ENCODE measurements around the gene SART3. TPM values are rescaled to one million over a fixed set of nuclear protein-coding genes. Genes with fewer than 3 reads are reported as not detected.
"Not testable (repeated sequence)": the region's sequence is repeated elsewhere in the genome, so short reads cannot be mapped to it uniquely, and the experiment has no call there.

Gene SART3
- polyA plus RNA-seq, 3 donors from 2014 or later, result 21.5 to 51.1 (median 30.5) TPM

- H3K9me3 Mint-ChIP-seq, result no peaks in the 10 kb centered on the region
- peaks cover 15 to 30% of the 10 kb centered on the region in 2 donors for H3K4me1 Mint-ChIP-seq
- no peaks in the 10 kb centered on the region for H3K36me3 Mint-ChIP-seq
- no peak overlapping the region for H3K27ac Mint-ChIP-seq
- no peak for DNase-seq
- peaks cover 6 to 10% (median 7%) of the 10 kb centered on the region in 3 donors for H3K27me3 Mint-ChIP-seq (ENCODE audit: low read depth in 3 of 3)
- H3K4me3 Mint-ChIP-seq, result no peak overlapping the region
Measured at GRCh38 chr12:108510836-108511235, 50.1 kb downstream of the SART3 start.

- Mint-ChIP-seq H3K4me3 (no peak overlapping the region), H3K36me3 (no peaks in the 10 kb centered on the region), H3K27me3 (ENCODE audit: low read depth in 3 of 3) (peaks cover 4 to 10% (median 6%) of the 10 kb centered on the region in 3 donors), H3K27ac (no peak overlapping the region), H3K4me1 (peaks cover 12 to 21% of the 10 kb centered on the region in 2 donors), H3K9me3 (peaks cover 0 to 4% (median 0%) of the 10 kb centered on the region in 6 donors)
- DNase-seq, result no peak
Measured at GRCh38 chr12:108509806-108510205, 51.2 kb downstream of the SART3 start.

- H3K27ac Mint-ChIP-seq, result no peak overlapping the region
- no peak overlapping the region for H3K4me3 Mint-ChIP-seq
- no peak for DNase-seq
- peaks cover 0 to 8% (median 7%) of the 10 kb centered on the region in 3 donors for H3K36me3 Mint-ChIP-seq
- H3K27me3 Mint-ChIP-seq (ENCODE audit: low read depth in 3 of 3), result peaks cover 4 to 9% (median 6%) of the 10 kb centered on the region in 3 donors
- peaks cover 5 to 15% (median 10%) of the 10 kb centered on the region in 6 donors for H3K9me3 Mint-ChIP-seq
- H3K4me1 Mint-ChIP-seq, result peaks cover 8 to 10% of the 10 kb centered on the region in 2 donors
Measured at GRCh38 chr12:108507971-108508642, 52.9 kb downstream of the SART3 start.

- H3K27ac Mint-ChIP-seq, result no peak overlapping the region
- H3K9me3 Mint-ChIP-seq, result peaks cover 13 to 23% (median 17%) of the 10 kb centered on the region in 6 donors
- no peak overlapping the region for H3K4me3 Mint-ChIP-seq
- H3K27me3 Mint-ChIP-seq (ENCODE audit: low read depth in 3 of 3), result peaks cover 9 to 13% (median 10%) of the 10 kb centered on the region in 3 donors
- no peaks in the 10 kb centered on the region for H3K4me1 Mint-ChIP-seq
- peaks cover 0 to 12% (median 7%) of the 10 kb centered on the region in 3 donors for H3K36me3 Mint-ChIP-seq
- DNase-seq, result no peak
Measured at GRCh38 chr12:108505129-108505528, 55.8 kb downstream of the SART3 start.

GRCh38 chr12:108502922-108503321 is 58.1 kb downstream of the SART3 start:
- Mint-ChIP-seq H3K9me3 (peaks cover 13 to 23% (median 17%) of the 10 kb centered on the region in 6 donors), H3K36me3 (peaks cover 0 to 12% (median 7%) of the 10 kb centered on the region in 3 donors), H3K27me3 (ENCODE audit: low read depth in 3 of 3) (peaks cover 11 to 21% (median 12%) of the 10 kb centered on the region in 3 donors), H3K4me3 (no peak overlapping the region), H3K4me1 (no peaks in the 10 kb centered on the region), H3K27ac (no peak overlapping the region)
- no peak for DNase-seq

- Mint-ChIP-seq H3K4me3 (no peak overlapping the region), H3K4me1 (no peaks in the 10 kb centered on the region), H3K36me3 (peaks cover 0 to 4% (median 0%) of the 10 kb centered on the region in 3 donors), H3K27me3 (ENCODE audit: low read depth in 3 of 3) (peaks cover 9 to 26% (median 12%) of the 10 kb centered on the region in 3 donors), H3K27ac (no peak overlapping the region), H3K9me3 (peaks cover 3 to 14% (median 8%) of the 10 kb centered on the region in 6 donors)
- DNase-seq, result no peak
Measured at GRCh38 chr12:108498136-108498535, 62.8 kb downstream of the SART3 start.

- no peaks in the 10 kb centered on the region for H3K4me1 Mint-ChIP-seq
- no peaks in the 10 kb centered on the region for H3K9me3 Mint-ChIP-seq
- H3K27me3 Mint-ChIP-seq (ENCODE audit: low read depth in 3 of 3), result peaks cover 2 to 17% (median 14%) of the 10 kb centered on the region in 3 donors
- H3K4me3 Mint-ChIP-seq, result no peak overlapping the region
- H3K36me3 Mint-ChIP-seq, result no peaks in the 10 kb centered on the region
- DNase-seq, result no peak
- no peak overlapping the region for H3K27ac Mint-ChIP-seq
Measured at GRCh38 chr12:108495823-108496579, 65.0 kb downstream of the SART3 start.

GRCh38 chr12:108495054-108495453 is 65.9 kb downstream of the SART3 start:
- Mint-ChIP-seq H3K36me3 (no peaks in the 10 kb centered on the region), H3K27ac (no peak overlapping the region), H3K27me3 (ENCODE audit: low read depth in 3 of 3) (peaks cover 2 to 22% (median 15%) of the 10 kb centered on the region in 3 donors), H3K9me3 (no peaks in the 10 kb centered on the region), H3K4me3 (no peak overlapping the region), H3K4me1 (no peaks in the 10 kb centered on the region)
- DNase-seq, result peak; percentile 38 to 54 (median 39)

GRCh38 chr12:108491256-108491655 is 69.7 kb downstream of the SART3 start:
- DNase-seq, result no peak
- H3K27me3 Mint-ChIP-seq (ENCODE audit: low read depth in 3 of 3), result peaks cover 3 to 25% (median 16%) of the 10 kb centered on the region in 3 donors
- H3K27ac Mint-ChIP-seq, result no peak overlapping the region
- H3K4me3 Mint-ChIP-seq, result no peak overlapping the region
- peaks cover 0 to 8% (median 2%) of the 10 kb centered on the region in 6 donors for H3K9me3 Mint-ChIP-seq
- H3K4me1 Mint-ChIP-seq, result no peaks in the 10 kb centered on the region
- no peaks in the 10 kb centered on the region for H3K36me3 Mint-ChIP-seq

- H3K4me3 Mint-ChIP-seq, H3K36me3 Mint-ChIP-seq, H3K4me1 Mint-ChIP-seq, H3K27ac Mint-ChIP-seq, H3K9me3 Mint-ChIP-seq, DNase-seq: not testable (repeated sequence)
- H3K27me3 Mint-ChIP-seq (ENCODE audit: low read depth in 3 of 3), result peaks cover 5 to 21% (median 10%) of the 10 kb centered on the region in 3 donors
Measured at GRCh38 chr12:108487029-108487428, 73.9 kb downstream of the SART3 start.

GRCh38 chr12:108485371-108485770 is 75.6 kb downstream of the SART3 start:
- H3K27ac Mint-ChIP-seq, DNase-seq, H3K36me3 Mint-ChIP-seq, H3K4me1 Mint-ChIP-seq, H3K4me3 Mint-ChIP-seq, H3K9me3 Mint-ChIP-seq: not testable (repeated sequence)
- H3K27me3 Mint-ChIP-seq (ENCODE audit: low read depth in 3 of 3), result peaks cover 5 to 17% (median 5%) of the 10 kb centered on the region in 3 donors

GRCh38 chr12:108484845-108485244 is 76.1 kb downstream of the SART3 start:
- H3K27ac Mint-ChIP-seq, result no peak overlapping the region
- no peak overlapping the region for H3K4me3 Mint-ChIP-seq
- no peaks in the 10 kb centered on the region for H3K36me3 Mint-ChIP-seq
- peaks cover 5 to 16% (median 7%) of the 10 kb centered on the region in 3 donors for H3K27me3 Mint-ChIP-seq (ENCODE audit: low read depth in 3 of 3)
- DNase-seq, result no peak
- no peaks in the 10 kb centered on the region for H3K4me1 Mint-ChIP-seq
- peaks cover 0 to 8% (median 2%) of the 10 kb centered on the region in 6 donors for H3K9me3 Mint-ChIP-seq

- Mint-ChIP-seq H3K27ac (no peak overlapping the region), H3K9me3 (peaks cover 0 to 8% (median 2%) of the 10 kb centered on the region in 6 donors), H3K27me3 (ENCODE audit: low read depth in 3 of 3) (peaks cover 5 to 16% (median 7%) of the 10 kb centered on the region in 3 donors), H3K4me3 (no peak overlapping the region), H3K4me1 (no peaks in the 10 kb centered on the region), H3K36me3 (no peaks in the 10 kb centered on the region)
- no peak for DNase-seq
Measured at GRCh38 chr12:108484431-108484830, 76.5 kb downstream of the SART3 start.
